ENCODE data around the gene HCRTR1.

HCRTR1 gene

GRCh38 chr1:31637915-31638673 lies 20.6 kb downstream of the HCRTR1 start:
- FAIRE-seq = no peak
- TF ChIP-seq POLR2A (IDR thresholded peaks at IDR 0.05; ENCODE audit: low read depth, low read length) = no peak
- no peak for DNase-seq (ENCODE audit: insufficient read length, low spot score)

- TF ChIP-seq POLR2A (IDR thresholded peaks at IDR 0.05; ENCODE audit: low read depth, low read length) = no peak
- DNase-seq (ENCODE audit: insufficient read length, low spot score) (no peak), FAIRE-seq (no peak)
Observed at GRCh38 chr1:31639543-31639942, 22.1 kb downstream of the HCRTR1 start.

- FAIRE-seq = no peak
- DNase-seq (ENCODE audit: insufficient read length, low spot score) = no peak
- TF ChIP-seq POLR2A (IDR thresholded peaks at IDR 0.05; ENCODE audit: low read depth, low read length) = no peak
Observed at GRCh38 chr1:31640179-31640578, 22.7 kb downstream of the HCRTR1 start.

GRCh38 chr1:31640964-31641363 lies 23.5 kb downstream of the HCRTR1 start:
- FAIRE-seq (no peak), DNase-seq (ENCODE audit: insufficient read length, low spot score) (no peak)
- no peak for TF ChIP-seq POLR2A (IDR thresholded peaks at IDR 0.05; ENCODE audit: low read depth, low read length)

- no peak for FAIRE-seq
- DNase-seq (ENCODE audit: insufficient read length, low spot score) = no peak
- TF ChIP-seq POLR2A (IDR thresholded peaks at IDR 0.05; ENCODE audit: low read depth, low read length) = no peak
Observed at GRCh38 chr1:31642366-31642765, 24.9 kb downstream of the HCRTR1 start.

GRCh38 chr1:31642897-31643296 lies 25.4 kb downstream of the HCRTR1 start:
- no peak for TF ChIP-seq POLR2A (IDR thresholded peaks at IDR 0.05; ENCODE audit: low read depth, low read length)
- FAIRE-seq = no peak
- no peak for DNase-seq (ENCODE audit: insufficient read length, low spot score)

- FAIRE-seq = no peak
- TF ChIP-seq POLR2A (IDR thresholded peaks at IDR 0.05; ENCODE audit: low read depth, low read length) = no peak
- no peak for DNase-seq (ENCODE audit: insufficient read length, low spot score)
Observed at GRCh38 chr1:31643976-31644559, 26.6 kb downstream of the HCRTR1 start.

GRCh38 chr1:31644560-31645273 lies 27.2 kb downstream of the HCRTR1 start, which contains the start of gene PEF1:
Gene PEF1, minus strand, starts transcription at chr1:31644876. Its CDS starts 12 bp downstream, at chr1:31644864.
- TF ChIP-seq POLR2A (IDR thresholded peaks at IDR 0.05; ENCODE audit: low read depth, low read length) = peak; percentile 21; the same call in 1 of the 2 replicates
- FAIRE-seq (peak; percentile 48), DNase-seq (ENCODE audit: insufficient read length, low spot score) (peak; percentile 92)

GRCh38 chr1:31645274-31645568 lies 27.7 kb downstream of the HCRTR1 start:
- peak; percentile 20; the same call in 1 of the 2 replicates for TF ChIP-seq POLR2A (IDR thresholded peaks at IDR 0.05; ENCODE audit: low read depth, low read length)
- DNase-seq (ENCODE audit: insufficient read length, low spot score) = no peak
- no peak for FAIRE-seq

GRCh38 chr1:31646259-31646960 lies 28.9 kb downstream of the HCRTR1 start:
- FAIRE-seq (no peak), DNase-seq (ENCODE audit: insufficient read length, low spot score) (no peak)
- no peak for TF ChIP-seq POLR2A (IDR thresholded peaks at IDR 0.05; ENCODE audit: low read depth, low read length)

- FAIRE-seq (no peak), DNase-seq (ENCODE audit: insufficient read length, low spot score) (no peak)
- no peak for TF ChIP-seq POLR2A (IDR thresholded peaks at IDR 0.05; ENCODE audit: low read depth, low read length)
Observed at GRCh38 chr1:31647106-31647505, 29.6 kb downstream of the HCRTR1 start.

- no peak for FAIRE-seq
Observed at GRCh38 chr1:31648190-31648589, 30.7 kb downstream of the HCRTR1 start.

GRCh38 chr1:31648641-31649357 lies 31.3 kb downstream of the HCRTR1 start:
- DNase-seq (ENCODE audit: insufficient read length, low spot score) (no peak), FAIRE-seq (no peak)
- no peak for TF ChIP-seq POLR2A (IDR thresholded peaks at IDR 0.05; ENCODE audit: low read depth, low read length)

More at GRCh38 chr1:31648190-31648589, 30.7 kb downstream of the HCRTR1 start:
- DNase-seq (ENCODE audit: insufficient read length, low spot score) = no peak
- no peak for TF ChIP-seq POLR2A (IDR thresholded peaks at IDR 0.05; ENCODE audit: low read depth, low read length)
